ENCODE data around the gene PLCZ1.
"Not testable (repeated sequence)": the region's sequence is repeated elsewhere in the genome, so short reads cannot be mapped to it uniquely, and the experiment has no call there.

Gene PLCZ1
- total RNA-seq: 0 to 2.2 (median 0) reads per million in 17 experiments

- no peak for DNase-seq
These were observed at the start of gene PLCZ1, which contains the start of gene CAPZA3 for GRCh38 chr12:18737819-18738218. PLCZ1 (minus strand) TSS chr12:18738012; CDS start chr12:18737371, 641 bp downstream. CAPZA3 (plus strand) TSS chr12:18738119; CDS start chr12:18738269, 150 bp downstream.

GRCh38 chr12:18785465-18785864 is 47.7 kb upstream of the PLCZ1 start:
- not testable (repeated sequence) for DNase-seq

GRCh38 chr12:18782827-18783226 is 45.0 kb upstream of the PLCZ1 start:
- DNase-seq: no peak

GRCh38 chr12:18766479-18766878 is 28.7 kb upstream of the PLCZ1 start:
- not testable (repeated sequence) for DNase-seq

- no peak for DNase-seq
These were observed 17.5 kb upstream of the PLCZ1 start for GRCh38 chr12:18755341-18755740.

GRCh38 chr12:18754124-18754707 is 16.4 kb upstream of the PLCZ1 start:
- DNase-seq: no peak

- no peak for DNase-seq
These were observed 15.8 kb upstream of the PLCZ1 start for GRCh38 chr12:18753481-18754123.

GRCh38 chr12:18752947-18753346 is 15.1 kb upstream of the PLCZ1 start:
- DNase-seq: no peak

- DNase-seq: no peak
These were observed 14.6 kb upstream of the PLCZ1 start for GRCh38 chr12:18752280-18752920.

GRCh38 chr12:18751866-18752265 is 14.1 kb upstream of the PLCZ1 start:
- no peak for DNase-seq

GRCh38 chr12:18750085-18750484 is 12.3 kb upstream of the PLCZ1 start:
- no peak for DNase-seq

- DNase-seq: no peak
These were observed 11.7 kb upstream of the PLCZ1 start for GRCh38 chr12:18749386-18749957.

GRCh38 chr12:18747895-18748294 is 10.1 kb upstream of the PLCZ1 start:
- no peak for DNase-seq

- no peak for DNase-seq
These were observed 6.7 kb downstream of the PLCZ1 start for GRCh38 chr12:18731156-18731555.

GRCh38 chr12:18723752-18724151 is 14.1 kb downstream of the PLCZ1 start:
- no peak for DNase-seq

- no peak for DNase-seq
These were observed 16.4 kb downstream of the PLCZ1 start for GRCh38 chr12:18721452-18721851.

GRCh38 chr12:18720690-18721089 is 17.1 kb downstream of the PLCZ1 start:
- DNase-seq: no peak

- DNase-seq: no peak
These were observed 17.8 kb downstream of the PLCZ1 start for GRCh38 chr12:18719922-18720510.

GRCh38 chr12:18718462-18718861 is 19.4 kb downstream of the PLCZ1 start:
- DNase-seq: no peak

GRCh38 chr12:18716236-18716635 is 21.6 kb downstream of the PLCZ1 start:
- DNase-seq: no peak

GRCh38 chr12:18706798-18707197 is 31.0 kb downstream of the PLCZ1 start:
- no peak for DNase-seq

GRCh38 chr12:18703911-18704310 is 33.9 kb downstream of the PLCZ1 start:
- DNase-seq: no peak

- no peak for DNase-seq
These were observed 34.5 kb downstream of the PLCZ1 start for GRCh38 chr12:18703321-18703720.

All from suppressor macrophage (primary cell).